DND-41 (cell line): ENCODE results near the gene C10orf120.

Source experiments
- ATAC-seq: fragments of 200-7000 bp; cut with Tn5 transposase; 3 replicates; pipeline ENCODE4 v1.9.1; 2021; ENCODE audit warnings: low read depth; ENCODE audit not compliant: insufficient read depth
- DNase-seq: peaks from one replicate; pipeline ENCODE4 v3.0.0-alpha.2; 2020
- H2AFZ ChIP-seq: 2 replicates; pipeline ENCODE4 v1.6.0; 2012; ENCODE audit warnings: low read depth, low read length
- H3K27ac ChIP-seq: 2 replicates; pipeline ENCODE4 v1.5.1; 2012; ENCODE audit warnings: low read length, inconsistent platforms
- H3K27me3 ChIP-seq: fragments of 200-600 bp; sonication (generic); 2 replicates; pipeline ENCODE4 v1.6.0; 2012; ENCODE audit warnings: low read length, mild to moderate bottlenecking, inconsistent platforms; ENCODE audit not compliant: insufficient read depth, poor library complexity
- H3K36me3 ChIP-seq: 2 replicates; pipeline ENCODE4 v1.5.1; 2012; ENCODE audit warnings: low read length, inconsistent platforms; ENCODE audit not compliant: insufficient read depth
- H3K4me1 ChIP-seq: 2 replicates; pipeline ENCODE4 v1.5.1; 2012; ENCODE audit warnings: mild to moderate bottlenecking, low read length; ENCODE audit not compliant: insufficient read depth
- H3K4me2 ChIP-seq: 2 replicates; pipeline ENCODE4 v1.6.0; 2012; ENCODE audit warnings: mild to moderate bottlenecking, moderate library complexity, low read length, inconsistent platforms; ENCODE audit not compliant: insufficient read depth
- H3K4me3 ChIP-seq, 2 experiments: fragments of 200-600 bp in 1 of 2; shearing (Covaris generic) in 1 of 2; 2 replicates each; pipeline ENCODE4 v1.5.1; 2012 to 2016; ENCODE audit warnings: inconsistent platforms in 2 of 2, low read length in 2 of 2, mild to moderate bottlenecking in 2 of 2, low read depth in 1 of 2, moderate library complexity in 1 of 2
- H3K79me2 ChIP-seq: 2 replicates; pipeline ENCODE4 v1.6.0; 2012; ENCODE audit warnings: low read length, inconsistent platforms; ENCODE audit not compliant: insufficient read depth
- H3K9ac ChIP-seq: 2 replicates; pipeline ENCODE4 v1.6.0; 2012; ENCODE audit warnings: low read depth, mild to moderate bottlenecking, inconsistent platforms, low read length, moderate library complexity
- H3K9me3 ChIP-seq: 2 replicates; pipeline ENCODE4 v1.5.1; 2012; ENCODE audit warnings: low read length, moderate library complexity, mild to moderate bottlenecking, inconsistent platforms; ENCODE audit not compliant: insufficient read depth, severe bottlenecking
- H4K20me1 ChIP-seq: 2 replicates; pipeline ENCODE4 v1.6.0; 2012; ENCODE audit warnings: low read length; ENCODE audit not compliant: insufficient read depth
- CTCF ChIP-seq: IDR thresholded peaks from 2 replicates; pipeline ENCODE4 v1.5.1; 2012; ENCODE audit warnings: borderline replicate concordance, low read length, moderate library complexity, mild to moderate bottlenecking; ENCODE audit not compliant: poor library complexity, severe bottlenecking; ENCODE audit errors: extremely low read depth
- EZH2 ChIP-seq: IDR thresholded peaks from 3 replicates; pipeline ENCODE4 v1.6.1; 2012; ENCODE audit warnings: borderline replicate concordance, low read depth, mild to moderate bottlenecking, moderate library complexity, low read length, inconsistent platforms; ENCODE audit not compliant: severe bottlenecking

Gene C10orf120

DNA sequence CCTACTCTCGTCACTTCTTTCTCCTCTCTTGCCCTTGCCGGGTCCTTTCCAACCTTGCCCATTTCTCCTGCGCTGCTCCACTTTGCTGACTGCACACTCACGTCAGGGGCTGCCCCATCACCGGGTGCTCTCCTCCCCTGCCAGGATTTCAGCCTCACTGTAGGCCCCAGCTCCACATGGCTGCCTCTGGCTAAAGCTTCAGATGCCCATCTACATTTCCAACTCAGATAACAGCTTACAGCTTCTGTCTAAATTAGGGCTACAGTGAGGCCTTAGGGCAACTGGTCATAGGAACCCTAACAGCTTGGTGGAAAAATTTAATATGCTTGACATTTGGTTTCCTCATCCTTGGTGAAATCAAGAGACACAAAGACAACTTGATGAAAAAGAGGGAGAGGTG lies 25.9 kb downstream of the C10orf120 start:
- DNase-seq (no peak), ATAC-seq (no peak)
- TF ChIP-seq CTCF (no peak), EZH2 (no peak)
- H3K36me3 ChIP-seq = no peaks in the 10 kb centered on the region
- no peaks in the 10 kb centered on the region for H3K9me3 ChIP-seq
- H2AFZ ChIP-seq = no peak overlapping the region
- no peak overlapping the region for H3K4me3 ChIP-seq
- no peak overlapping the region for H3K4me2 ChIP-seq
- H3K27ac ChIP-seq = no peak overlapping the region
- peaks cover 3% of the 10 kb centered on the region for H3K27me3 ChIP-seq
- H3K79me2 ChIP-seq = no peaks in the 10 kb centered on the region
- H3K9ac ChIP-seq = no peak overlapping the region
- H3K4me1 ChIP-seq = no peaks in the 10 kb centered on the region
- H4K20me1 ChIP-seq = no peaks in the 10 kb centered on the region

DNA sequence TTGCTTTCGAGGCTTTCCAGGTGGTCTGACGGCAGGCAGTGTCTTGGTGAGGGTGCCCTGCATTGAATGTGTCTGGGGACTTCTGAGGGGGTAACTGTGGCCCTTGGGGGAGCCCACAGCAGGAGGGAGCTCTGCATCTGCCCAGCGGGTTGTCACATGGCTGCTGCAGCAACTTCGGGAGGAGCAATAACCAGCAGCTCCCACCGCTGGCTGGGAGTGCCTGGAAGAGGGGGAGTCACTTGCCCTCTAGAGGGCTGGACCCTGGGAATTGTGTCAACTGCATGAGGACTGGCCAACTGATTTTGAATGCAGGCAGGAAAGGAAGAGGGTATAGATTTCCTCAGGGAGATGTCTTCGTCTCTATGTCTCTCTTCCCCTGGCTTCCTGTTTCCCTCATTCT lies 26.4 kb downstream of the C10orf120 start:
- no peaks in the 10 kb centered on the region for H3K79me2 ChIP-seq
- no peaks in the 10 kb centered on the region for H3K4me1 ChIP-seq
- H3K9me3 ChIP-seq = no peaks in the 10 kb centered on the region
- H3K4me2 ChIP-seq = no peak overlapping the region
- H3K27me3 ChIP-seq = peaks cover 6% of the 10 kb centered on the region
- H3K36me3 ChIP-seq = no peaks in the 10 kb centered on the region
- no peak overlapping the region for H2AFZ ChIP-seq
- no peak for ATAC-seq
- no peak overlapping the region for H3K27ac ChIP-seq
- no peak overlapping the region for H3K4me3 ChIP-seq
- TF ChIP-seq EZH2 = no peak
- no peak overlapping the region for H3K9ac ChIP-seq
- DNase-seq = no peak
- H4K20me1 ChIP-seq = no peaks in the 10 kb centered on the region

DNA sequence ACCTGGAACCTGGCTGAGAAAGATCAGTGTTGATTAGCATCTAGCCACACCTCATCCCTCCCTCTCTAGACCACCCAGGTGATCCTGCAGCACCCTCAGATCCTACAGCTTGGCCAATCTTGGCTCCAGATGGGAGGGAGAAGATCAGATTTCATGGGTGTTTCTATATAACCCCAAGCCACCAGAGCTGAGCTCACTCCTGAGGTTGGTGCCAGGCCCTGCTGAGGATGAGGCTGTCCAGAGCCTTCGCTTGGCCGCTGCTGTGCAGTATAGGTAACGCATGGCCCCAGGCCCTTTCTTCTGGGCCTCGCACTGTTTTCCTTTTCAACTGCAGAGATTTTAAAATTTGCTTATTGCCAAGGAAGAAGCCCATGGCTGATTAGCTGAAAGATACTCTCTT lies 27.0 kb downstream of the C10orf120 start:
- H3K27me3 ChIP-seq = peaks cover 6% of the 10 kb centered on the region
- no peak overlapping the region for H3K4me3 ChIP-seq
- no peaks in the 10 kb centered on the region for H3K9me3 ChIP-seq
- no peak for TF ChIP-seq CTCF
- no peak for TF ChIP-seq EZH2
- H3K9ac ChIP-seq = no peak overlapping the region
- ATAC-seq (no peak), DNase-seq (no peak)
- H4K20me1 ChIP-seq = no peaks in the 10 kb centered on the region
- H2AFZ ChIP-seq = no peak overlapping the region
- no peaks in the 10 kb centered on the region for H3K79me2 ChIP-seq
- no peak overlapping the region for H3K27ac ChIP-seq
- no peak overlapping the region for H3K4me2 ChIP-seq
- H3K4me1 ChIP-seq = no peaks in the 10 kb centered on the region
- H3K36me3 ChIP-seq = no peaks in the 10 kb centered on the region

- Histone ChIP-seq H3K36me3 (no peaks in the 10 kb centered on the region), H2AFZ (no peak overlapping the region), H3K27ac (no peak overlapping the region), H3K4me2 (no peak overlapping the region), H3K79me2 (no peaks in the 10 kb centered on the region), H3K9me3 (no peaks in the 10 kb centered on the region), H4K20me1 (no peaks in the 10 kb centered on the region), H3K9ac (no peak overlapping the region), H3K4me1 (no peaks in the 10 kb centered on the region), H3K4me3 (no peak overlapping the region), H3K27me3 (peaks cover 6% of the 10 kb centered on the region)
- DNase-seq = no peak
- TF ChIP-seq CTCF (no peak), EZH2 (no peak)
- ATAC-seq = no peak
Measured at GRCh38 chr10:122671355-122671754, 28.3 kb downstream of the C10orf120 start.
